Measurements from ENCODE around the gene TNNT1.
"Not testable (repeated sequence)": the region's sequence is repeated elsewhere in the genome, so short reads cannot be mapped to it uniquely, and the experiment has no call there.

The TNNT1 gene

GRCh38 chr19:55158848-55159749 is 10.1 kb upstream of the TNNT1 start:
- H3K27ac ChIP-seq (ENCODE audit: low read depth, low read length), result no peak overlapping the region
- no peak overlapping the region for H3K4me3 ChIP-seq (ENCODE audit: low read depth in 1 of 5, low read length in 5 of 5)
- no peak overlapping the region for H3K9ac ChIP-seq (ENCODE audit: low read length in 5 of 5)
- H3K27me3 ChIP-seq (ENCODE audit: control insufficient read depth in 5 of 5, insufficient read depth in 4 of 5, low read length in 5 of 5), result peaks cover 33 to 69% (median 55%) of the 10 kb centered on the region in 5 donors
- no peaks in the 10 kb centered on the region for H3K9me3 ChIP-seq (ENCODE audit: control insufficient read depth in 5 of 5, low read length in 5 of 5)
- H3K36me3 ChIP-seq (ENCODE audit: control insufficient read depth in 5 of 5, insufficient read depth in 5 of 5, low read length in 5 of 5), result no peaks in the 10 kb centered on the region
- H3K4me1 ChIP-seq (ENCODE audit: control insufficient read depth in 5 of 5, insufficient read depth in 5 of 5, low read length in 5 of 5), result peaks cover 0 to 6% (median 0%) of the 10 kb centered on the region in 5 donors

GRCh38 chr19:55158423-55158822 is 9.4 kb upstream of the TNNT1 start:
- Histone ChIP-seq H3K4me1 (ENCODE audit: control insufficient read depth in 5 of 5, insufficient read depth in 5 of 5, low read length in 5 of 5) (peaks cover 0 to 6% (median 0%) of the 10 kb centered on the region in 5 donors), H3K9me3 (ENCODE audit: control insufficient read depth in 5 of 5, low read length in 5 of 5) (no peaks in the 10 kb centered on the region), H3K4me3 (ENCODE audit: low read depth in 1 of 5, low read length in 5 of 5) (no peak overlapping the region), H3K27me3 (ENCODE audit: control insufficient read depth in 5 of 5, insufficient read depth in 4 of 5, low read length in 5 of 5) (peaks cover 33 to 68% (median 56%) of the 10 kb centered on the region in 5 donors), H3K9ac (ENCODE audit: low read length in 5 of 5) (no peak overlapping the region), H3K27ac (ENCODE audit: low read depth, low read length) (no peak overlapping the region), H3K36me3 (ENCODE audit: control insufficient read depth in 5 of 5, insufficient read depth in 5 of 5, low read length in 5 of 5) (no peaks in the 10 kb centered on the region)

- H3K4me1 ChIP-seq (ENCODE audit: control insufficient read depth in 5 of 5, insufficient read depth in 5 of 5, low read length in 5 of 5), result peaks cover 0 to 6% (median 0%) of the 10 kb centered on the region in 5 donors
- no peak within 1 kb of the TSS for H3K4me3 ChIP-seq (ENCODE audit: low read depth in 1 of 5, low read length in 5 of 5)
- H3K9ac ChIP-seq (ENCODE audit: low read length in 5 of 5), result no peak within 1 kb of the TSS
- no peaks in the 10 kb centered on the region for H3K9me3 ChIP-seq (ENCODE audit: control insufficient read depth in 5 of 5, low read length in 5 of 5)
- no peaks in the 10 kb centered on the region for H3K36me3 ChIP-seq (ENCODE audit: control insufficient read depth in 5 of 5, insufficient read depth in 5 of 5, low read length in 5 of 5)
- peaks cover 33 to 61% (median 52%) of the 10 kb centered on the region in 5 donors for H3K27me3 ChIP-seq (ENCODE audit: control insufficient read depth in 5 of 5, insufficient read depth in 4 of 5, low read length in 5 of 5)
- H3K27ac ChIP-seq (ENCODE audit: low read depth, low read length), result no peak within 1 kb of the TSS
These were observed 8.3 kb upstream of the TNNT1 start, which contains the start of gene TNNI3 for GRCh38 chr19:55157064-55157908. TSS of gene TNNI3 (minus strand) at chr19:55157732. CDS start at chr19:55157589, 143 bp downstream.

- Histone ChIP-seq H3K9ac (ENCODE audit: low read length in 5 of 5) (no peak overlapping the region), H3K9me3 (ENCODE audit: control insufficient read depth in 5 of 5, low read length in 5 of 5) (peaks cover 0 to 5% (median 0%) of the 10 kb centered on the region in 5 donors), H3K4me1 (ENCODE audit: control insufficient read depth in 5 of 5, insufficient read depth in 5 of 5, low read length in 5 of 5) (peaks cover 0 to 10% (median 0%) of the 10 kb centered on the region in 5 donors), H3K27ac (ENCODE audit: low read depth, low read length) (no peak overlapping the region), H3K4me3 (ENCODE audit: low read depth in 1 of 5, low read length in 5 of 5) (no peak overlapping the region), H3K27me3 (ENCODE audit: control insufficient read depth in 5 of 5, insufficient read depth in 4 of 5, low read length in 5 of 5) (peaks cover 33 to 52% (median 44%) of the 10 kb centered on the region in 5 donors), H3K36me3 (ENCODE audit: control insufficient read depth in 5 of 5, insufficient read depth in 5 of 5, low read length in 5 of 5) (no peaks in the 10 kb centered on the region)
These were observed 7.4 kb upstream of the TNNT1 start for GRCh38 chr19:55156202-55157063.

GRCh38 chr19:55155784-55156183 is 6.8 kb upstream of the TNNT1 start:
- H3K27me3 ChIP-seq (ENCODE audit: control insufficient read depth in 5 of 5, insufficient read depth in 4 of 5, low read length in 5 of 5), result peaks cover 28 to 46% (median 39%) of the 10 kb centered on the region in 5 donors
- not testable (repeated sequence) for H3K9me3 ChIP-seq (ENCODE audit: control insufficient read depth in 5 of 5, low read length in 5 of 5); H3K36me3 ChIP-seq (ENCODE audit: control insufficient read depth in 5 of 5, insufficient read depth in 5 of 5, low read length in 5 of 5); H3K9ac ChIP-seq (ENCODE audit: low read length in 5 of 5); H3K4me1 ChIP-seq (ENCODE audit: control insufficient read depth in 5 of 5, insufficient read depth in 5 of 5, low read length in 5 of 5); H3K4me3 ChIP-seq (ENCODE audit: low read depth in 1 of 5, low read length in 5 of 5); H3K27ac ChIP-seq (ENCODE audit: low read depth, low read length)

- H3K27ac ChIP-seq (ENCODE audit: low read depth, low read length), result no peak overlapping the region
- peaks cover 0 to 10% (median 0%) of the 10 kb centered on the region in 5 donors for H3K4me1 ChIP-seq (ENCODE audit: control insufficient read depth in 5 of 5, insufficient read depth in 5 of 5, low read length in 5 of 5)
- H3K9ac ChIP-seq (ENCODE audit: low read length in 5 of 5), result no peak overlapping the region
- peaks cover 29 to 44% (median 36%) of the 10 kb centered on the region in 5 donors for H3K27me3 ChIP-seq (ENCODE audit: control insufficient read depth in 5 of 5, insufficient read depth in 4 of 5, low read length in 5 of 5)
- H3K36me3 ChIP-seq (ENCODE audit: control insufficient read depth in 5 of 5, insufficient read depth in 5 of 5, low read length in 5 of 5), result no peaks in the 10 kb centered on the region
- peaks cover 0 to 5% (median 0%) of the 10 kb centered on the region in 5 donors for H3K9me3 ChIP-seq (ENCODE audit: control insufficient read depth in 5 of 5, low read length in 5 of 5)
- H3K4me3 ChIP-seq (ENCODE audit: low read depth in 1 of 5, low read length in 5 of 5), result no peak overlapping the region
These were observed 4.8 kb upstream of the TNNT1 start for GRCh38 chr19:55153652-55154264.

GRCh38 chr19:55152017-55152416 is 3.0 kb upstream of the TNNT1 start:
- Histone ChIP-seq H3K9me3 (ENCODE audit: control insufficient read depth in 5 of 5, low read length in 5 of 5) (peaks cover 0 to 5% (median 0%) of the 10 kb centered on the region in 5 donors), H3K27ac (ENCODE audit: low read depth, low read length) (no peak overlapping the region), H3K4me3 (ENCODE audit: low read depth in 1 of 5, low read length in 5 of 5) (no peak overlapping the region), H3K9ac (ENCODE audit: low read length in 5 of 5) (no peak overlapping the region), H3K27me3 (ENCODE audit: control insufficient read depth in 5 of 5, insufficient read depth in 4 of 5, low read length in 5 of 5) (peaks cover 23 to 44% (median 35%) of the 10 kb centered on the region in 5 donors), H3K4me1 (ENCODE audit: control insufficient read depth in 5 of 5, insufficient read depth in 5 of 5, low read length in 5 of 5) (peaks cover 0 to 10% (median 0%) of the 10 kb centered on the region in 5 donors), H3K36me3 (ENCODE audit: control insufficient read depth in 5 of 5, insufficient read depth in 5 of 5, low read length in 5 of 5) (no peaks in the 10 kb centered on the region)

GRCh38 chr19:55147545-55148251 is 1.3 kb downstream of the TNNT1 start:
- H3K4me1 ChIP-seq (ENCODE audit: control insufficient read depth in 5 of 5, insufficient read depth in 5 of 5, low read length in 5 of 5), result peaks cover 0 to 8% (median 0%) of the 10 kb centered on the region in 5 donors
- H3K9me3 ChIP-seq (ENCODE audit: control insufficient read depth in 5 of 5, low read length in 5 of 5), result peaks cover 0 to 5% (median 0%) of the 10 kb centered on the region in 5 donors
- peaks cover 29 to 55% (median 49%) of the 10 kb centered on the region in 5 donors for H3K27me3 ChIP-seq (ENCODE audit: control insufficient read depth in 5 of 5, insufficient read depth in 4 of 5, low read length in 5 of 5)
- H3K27ac ChIP-seq (ENCODE audit: low read depth, low read length), result no peak overlapping the region
- H3K4me3 ChIP-seq (ENCODE audit: low read depth in 1 of 5, low read length in 5 of 5), result no peak overlapping the region
- H3K36me3 ChIP-seq (ENCODE audit: control insufficient read depth in 5 of 5, insufficient read depth in 5 of 5, low read length in 5 of 5), result no peaks in the 10 kb centered on the region
- no peak overlapping the region for H3K9ac ChIP-seq (ENCODE audit: low read length in 5 of 5)
